SU-DHL-6 (cell line): Measurements from ENCODE around the gene CDC42SE1.

Experiments used
- CTCF ChIP-seq: fragments of 200-600 bp; sonication (generic); IDR thresholded peaks from one replicate; pipeline ENCODE4 v1.5.1; 2017; ENCODE audit warnings: antibody characterized with exemption, mild to moderate bottlenecking, low read length, moderate library complexity; ENCODE audit not compliant: insufficient read depth, poor library complexity, severe bottlenecking
- EZH2phosphoT487 ChIP-seq: fragments of 200-600 bp; sonication (generic), shearing (Covaris generic); conservative IDR thresholded peaks from 2 replicates; pipeline ENCODE4 v1.6.1; 2018; ENCODE audit warnings: mild to moderate bottlenecking, antibody characterized with exemption, low read length, moderate library complexity, mixed read lengths

DNA sequence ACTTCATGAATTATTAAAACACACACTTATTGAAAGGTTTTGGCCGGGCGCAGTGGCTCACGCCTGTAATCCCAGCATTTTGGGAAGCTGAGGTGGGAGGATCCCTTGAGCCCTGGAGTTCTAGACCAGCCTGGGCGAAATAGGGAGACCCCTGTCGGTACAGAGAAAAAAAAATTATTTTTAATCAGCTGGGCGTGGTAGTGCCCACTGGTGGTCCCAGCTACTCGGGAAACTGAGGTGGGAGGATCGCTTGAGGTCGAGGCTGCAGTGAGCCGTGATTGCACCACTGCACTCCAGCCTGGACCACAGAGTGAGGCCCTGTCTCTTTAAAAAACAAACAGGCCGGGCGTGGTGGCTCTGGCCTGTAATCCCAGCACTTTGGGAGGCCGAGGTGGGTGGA, 12.8 kb upstream of the CDC42SE1 start:
- TF ChIP-seq CTCF (no peak), EZH2phosphoT487 (no peak)
